Measurements from ENCODE around the gene HELZ. TPM values are rescaled to one million over a fixed set of nuclear protein-coding genes. Genes with fewer than 3 reads are reported as not detected.
A peak's percentile ranks its signal among the peaks of the same experiment; 100 is the strongest.
"Not testable (repeated sequence)": the region's sequence is repeated elsewhere in the genome, so short reads cannot be mapped to it uniquely, and the experiment has no call there.

The HELZ gene
- total RNA-seq, 1 donor = 46.5 TPM

- no peak for TF ChIP-seq CTCF (IDR thresholded peaks at IDR 0.05; ENCODE audit: insufficient read depth, low read length)
- H3K4me3 ChIP-seq (ENCODE audit: low read depth, low read length) = no peak overlapping the region
- no peak for DNase-seq (ENCODE audit: low read depth)
Observed at GRCh38 chr17:67265436-67266019, 20.5 kb upstream of the HELZ start.

GRCh38 chr17:67262435-67263117, 17.6 kb upstream of the HELZ start:
- H3K4me3 ChIP-seq (ENCODE audit: low read depth, low read length) = no peak overlapping the region
- DNase-seq (ENCODE audit: low read depth) = no peak
- no peak for TF ChIP-seq CTCF (IDR thresholded peaks at IDR 0.05; ENCODE audit: insufficient read depth, low read length)

GRCh38 chr17:67260170-67260987, 15.4 kb upstream of the HELZ start:
- DNase-seq (ENCODE audit: low read depth) = peak; percentile 88
- peak overlapping the region; percentile 17 for H3K4me3 ChIP-seq (ENCODE audit: low read depth, low read length)
- TF ChIP-seq CTCF (IDR thresholded peaks at IDR 0.05; ENCODE audit: insufficient read depth, low read length) = no peak

GRCh38 chr17:67258821-67259468, 13.9 kb upstream of the HELZ start:
- DNase-seq (ENCODE audit: low read depth) = no peak
- no peak overlapping the region for H3K4me3 ChIP-seq (ENCODE audit: low read depth, low read length)
- no peak for TF ChIP-seq CTCF (IDR thresholded peaks at IDR 0.05; ENCODE audit: insufficient read depth, low read length)

GRCh38 chr17:67256075-67256732, 11.2 kb upstream of the HELZ start:
- no peak for DNase-seq (ENCODE audit: low read depth)
- no peak overlapping the region for H3K4me3 ChIP-seq (ENCODE audit: low read depth, low read length)
- no peak for TF ChIP-seq CTCF (IDR thresholded peaks at IDR 0.05; ENCODE audit: insufficient read depth, low read length)

- TF ChIP-seq CTCF (IDR thresholded peaks at IDR 0.05; ENCODE audit: insufficient read depth, low read length) = no peak
- no peak overlapping the region for H3K4me3 ChIP-seq (ENCODE audit: low read depth, low read length)
- peak; percentile 23 for DNase-seq (ENCODE audit: low read depth)
Observed at GRCh38 chr17:67253384-67253783, 8.4 kb upstream of the HELZ start.

GRCh38 chr17:67251586-67251985, 6.6 kb upstream of the HELZ start:
- DNase-seq (ENCODE audit: low read depth); H3K4me3 ChIP-seq (ENCODE audit: low read depth, low read length): not testable (repeated sequence)
